Endothelial cell of umbilical vein (primary cell): Measurements from ENCODE around the gene PHF1.

Experiments
- EZH2 ChIP-seq: IDR thresholded peaks from 2 replicates; pipeline ENCODE4 v1.6.1; 2012; ENCODE audit warnings: borderline replicate concordance, low read depth, mild to moderate bottlenecking, moderate library complexity, low read length, inconsistent platforms; ENCODE audit not compliant: severe bottlenecking
- FOS ChIP-seq: IDR thresholded peaks from 2 replicates; pipeline ENCODE4 v1.6.1; 2011; ENCODE audit warnings: mild to moderate bottlenecking, low read length, moderate library complexity, borderline replicate concordance; ENCODE audit not compliant: insufficient read depth
- POLR2A ChIP-seq: IDR thresholded peaks from 2 replicates; pipeline ENCODE4 v1.6.1; 2012; ENCODE audit warnings: low read depth, mild to moderate bottlenecking, control low read depth, low read length
- POLR2AphosphoS5 ChIP-seq: IDR thresholded peaks from 2 replicates; pipeline ENCODE4 v1.6.1; 2012; ENCODE audit warnings: low read depth, mild to moderate bottlenecking, control low read depth, low read length, moderate library complexity; ENCODE audit not compliant: insufficient read depth
- TF ChIP-seq, protein P1 (sequence below), 2 donors: IDR thresholded peaks; 1 replicate in 1 of 2; 2 replicates in 1 of 2; pipeline ENCODE4 v1.5.1; 2011; ENCODE audit warnings: low read length in 2 of 2, mild to moderate bottlenecking in 2 of 2, moderate library complexity in 2 of 2, control low read depth in 1 of 2, inconsistent platforms in 1 of 2, low read depth in 1 of 2; ENCODE audit not compliant: insufficient read depth in 1 of 2; ENCODE audit errors: extremely low read depth in 1 of 2

- TF ChIP-seq, protein P1, sequence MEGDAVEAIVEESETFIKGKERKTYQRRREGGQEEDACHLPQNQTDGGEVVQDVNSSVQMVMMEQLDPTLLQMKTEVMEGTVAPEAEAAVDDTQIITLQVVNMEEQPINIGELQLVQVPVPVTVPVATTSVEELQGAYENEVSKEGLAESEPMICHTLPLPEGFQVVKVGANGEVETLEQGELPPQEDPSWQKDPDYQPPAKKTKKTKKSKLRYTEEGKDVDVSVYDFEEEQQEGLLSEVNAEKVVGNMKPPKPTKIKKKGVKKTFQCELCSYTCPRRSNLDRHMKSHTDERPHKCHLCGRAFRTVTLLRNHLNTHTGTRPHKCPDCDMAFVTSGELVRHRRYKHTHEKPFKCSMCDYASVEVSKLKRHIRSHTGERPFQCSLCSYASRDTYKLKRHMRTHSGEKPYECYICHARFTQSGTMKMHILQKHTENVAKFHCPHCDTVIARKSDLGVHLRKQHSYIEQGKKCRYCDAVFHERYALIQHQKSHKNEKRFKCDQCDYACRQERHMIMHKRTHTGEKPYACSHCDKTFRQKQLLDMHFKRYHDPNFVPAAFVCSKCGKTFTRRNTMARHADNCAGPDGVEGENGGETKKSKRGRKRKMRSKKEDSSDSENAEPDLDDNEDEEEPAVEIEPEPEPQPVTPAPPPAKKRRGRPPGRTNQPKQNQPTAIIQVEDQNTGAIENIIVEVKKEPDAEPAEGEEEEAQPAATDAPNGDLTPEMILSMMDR (IDR thresholded peaks at IDR 0.05; ENCODE audit: extremely low read depth in 1 of 2, insufficient read depth in 1 of 2, low read depth in 1 of 2, low read length in 2 of 2): no peak
- TF ChIP-seq POLR2A (no peak), EZH2 (no peak), FOS (no peak), POLR2AphosphoS5 (no peak)
These were observed 40.8 kb downstream of the PHF1 start for GRCh38 chr6:33451606-33452005.
